ENCODE data around the gene SKAP1.

The SKAP1 gene

GRCh38 chr17:48202959-48203358 is 227.1 kb downstream of the SKAP1 start:
- TF ChIP-seq SNAI2 (CRISPR knock-in tag; IDR thresholded peaks at IDR 0.05) = no peak
- no peak for TF ChIP-seq GLIS3 (CRISPR knock-in tag; IDR thresholded peaks at IDR 0.05)
- TF ChIP-seq PPARA (CRISPR knock-in tag; IDR thresholded peaks at IDR 0.05; ENCODE audit: borderline replicate concordance) = no peak
- TF ChIP-seq CSDC2 (CRISPR knock-in tag; IDR thresholded peaks at IDR 0.05) = no peak
- TF ChIP-seq OSR1 (CRISPR knock-in tag; IDR thresholded peaks at IDR 0.05) = no peak
- TF ChIP-seq ZNF70 (CRISPR knock-in tag; IDR thresholded peaks at IDR 0.05) = no peak
- TF ChIP-seq PATZ1 (CRISPR knock-in tag; IDR thresholded peaks at IDR 0.05; ENCODE audit: borderline replicate concordance) = no peak
- TF ChIP-seq ESRRG (CRISPR knock-in tag; IDR thresholded peaks at IDR 0.05) = no peak
- TF ChIP-seq ZFP3 (CRISPR knock-in tag; IDR thresholded peaks at IDR 0.05) = no peak
- no peak for TF ChIP-seq RARB (CRISPR knock-in tag; IDR thresholded peaks at IDR 0.05)
- TF ChIP-seq ZNF8 (CRISPR knock-in tag; IDR thresholded peaks at IDR 0.05) = no peak
- TF ChIP-seq TSHZ2 (CRISPR knock-in tag; IDR thresholded peaks at IDR 0.05) = no peak
- TF ChIP-seq ISL1 (CRISPR knock-in tag; IDR thresholded peaks at IDR 0.05) = no peak
- TF ChIP-seq ARNTL (CRISPR knock-in tag; IDR thresholded peaks at IDR 0.05; ENCODE audit: borderline replicate concordance, low read depth) = no peak
- no peak for TF ChIP-seq CREB5 (CRISPR knock-in tag; IDR thresholded peaks at IDR 0.05; ENCODE audit: low read depth)
- TF ChIP-seq ZFP30 (CRISPR knock-in tag; IDR thresholded peaks at IDR 0.05) = no peak
- TF ChIP-seq CSRNP3 (CRISPR knock-in tag; IDR thresholded peaks at IDR 0.05) = no peak
- no peak for TF ChIP-seq TCF4 (CRISPR knock-in tag; IDR thresholded peaks at IDR 0.05; ENCODE audit: borderline replicate concordance)
- TF ChIP-seq TOX (CRISPR knock-in tag; IDR thresholded peaks at IDR 0.05; ENCODE audit: borderline replicate concordance) = no peak
- ATAC-seq = no peak

- no peak for ATAC-seq
Measured at GRCh38 chr17:48198950-48199541, 231.0 kb downstream of the SKAP1 start.

More at GRCh38 chr17:48198950-48199541, 231.0 kb downstream of the SKAP1 start:
- no peak for TF ChIP-seq TOX (CRISPR knock-in tag; IDR thresholded peaks at IDR 0.05; ENCODE audit: borderline replicate concordance)
- TF ChIP-seq ESRRG (CRISPR knock-in tag; IDR thresholded peaks at IDR 0.05) = no peak
- TF ChIP-seq CSDC2 (CRISPR knock-in tag; IDR thresholded peaks at IDR 0.05) = no peak
- TF ChIP-seq SNAI2 (CRISPR knock-in tag; IDR thresholded peaks at IDR 0.05) = no peak
- no peak for TF ChIP-seq CSRNP3 (CRISPR knock-in tag; IDR thresholded peaks at IDR 0.05)
- TF ChIP-seq TSHZ2 (CRISPR knock-in tag; IDR thresholded peaks at IDR 0.05) = no peak
- no peak for TF ChIP-seq ARNTL (CRISPR knock-in tag; IDR thresholded peaks at IDR 0.05; ENCODE audit: borderline replicate concordance, low read depth)

All from SK-N-SH treated with all-trans-retinoic acid at 6 μM for 48 hours (cell line).